Heart left ventricle (tissue), 16 donors: Measurements from ENCODE around the gene SIL1. TPM values are rescaled to one million over a fixed set of nuclear protein-coding genes. Genes with fewer than 3 reads are reported as not detected.

ENCODE experiments used
- ATAC-seq, 4 donors: fragments of 200-7000 bp; cut with Tn5 transposase; one replicate each; pipeline ENCODE4 v1.9.1; 2020 to 2022; ENCODE audit warnings: moderate library complexity in 4 of 4, mild to moderate bottlenecking in 3 of 4, moderate number of reproducible peaks in 1 of 4
- DNase-seq, 5 donors: peaks; one replicate each; pipeline ENCODE4 v3.0.0-alpha.2; 2020
- H3K27ac ChIP-seq, 12 donors: fragments of 200-600 bp; sonication (generic) in 4 of 12; one replicate each; pipeline versions ENCODE4 v1.5.0 to v1.8.0; 2016 to 2022; ENCODE audit warnings: mild to moderate bottlenecking in 2 of 12
- H3K27me3 ChIP-seq, 9 donors: fragments of 200-600 bp; sonication (generic) in 2 of 9; one replicate each; pipeline versions ENCODE4 v1.5.1 to v1.8.0; 2016 to 2022; ENCODE audit warnings: mild to moderate bottlenecking in 3 of 9
- H3K36me3 ChIP-seq, 9 donors: fragments of 200-600 bp; sonication (generic) in 2 of 9; one replicate each; pipeline versions ENCODE4 v1.5.0 to v1.8.0; 2018 to 2022; ENCODE audit warnings: mild to moderate bottlenecking in 2 of 9
- H3K4me1 ChIP-seq, 12 donors: fragments of 200-600 bp; sonication (generic) in 4 of 12; one replicate each; pipeline versions ENCODE4 v1.5.0 to v1.8.0; 2016 to 2022; ENCODE audit warnings: mild to moderate bottlenecking in 3 of 12
- H3K4me3 ChIP-seq, 12 donors: fragments of 200-600 bp; sonication (generic) in 4 of 12; one replicate each; pipeline versions ENCODE4 v1.5.0 to v1.8.0; 2017 to 2022; ENCODE audit warnings: mild to moderate bottlenecking in 9 of 12, moderate library complexity in 4 of 12
- H3K9me3 ChIP-seq, 12 donors: fragments of 200-600 bp; sonication (generic) in 4 of 12; one replicate each; pipeline versions ENCODE4 v1.5.0 to v1.8.0; 2016 to 2022; ENCODE audit warnings: mild to moderate bottlenecking in 1 of 12
- POLR2A ChIP-seq, 2 donors: fragments of 450-650 bp; IDR thresholded peaks; one replicate each; pipeline ENCODE4 v1.6.1; 2017; ENCODE audit warnings: antibody characterized with exemption in 2 of 2, mild to moderate bottlenecking in 2 of 2, moderate library complexity in 2 of 2
- WGBS, 4 donors: extraction: QIAGEN DNeasy Blood & Tissue Kit in 2 of 4; methylation state at CpG; one replicate each; pipeline versions ENCODE4 v1.1.5 to v1.1.7; 2013 to 2018; 5-methylcytosine and 5-hydroxymethylcytosine counted together
- intact Hi-C, 10 donors: fragments of 100-400 bp; cut with DNase I; formaldehyde crosslinking; loops; one replicate each; pipeline versions ENCODE4 v1.11.1 to v1.14.2; 2022
- polyA plus RNA-seq, 2 donors: library from polyadenylated mRNA; stranded (reverse); fragments of 200-250 nt; gene quantifications; one replicate each; pipeline ENCODE4 v1.2.3, GENCODE V29; 2013
- total RNA-seq, 9 donors: library from RNA; depleted of rRNA in 2 of 9; stranded (reverse); fragments of >200 nt in 2 of 9; fragmentation: NEBNext Ultra II Directional in 3 of 9; extraction: Animal tissue kit (Norgen Biotek cat#: 25700) in 3 of 9; gene quantifications; one replicate each; pipeline versions ENCODE4 v1.1.0 to v1.2.4, GENCODE V29; 2016 to 2023
- TF ChIP-seq, protein P1 (sequence below), 12 donors: fragments of 200-600 bp; sonication (generic) in 4 of 12; IDR thresholded peaks; one replicate each; pipeline versions ENCODE4 v1.5.0 to v1.8.0; 2018 to 2022; ENCODE audit warnings: antibody characterized with exemption in 12 of 12, mild to moderate bottlenecking in 5 of 12
- donor health status: ischemic (EF 13 %, LVEDD 7.1; RV severe dilation, severe dysfunction).
- donor health status: healthy with polysubstance abuse.
- donor health status: DM: no; HTN: yes; CAD: no.
- donor health status: DM: no; HTN: no; CAD: no.
- donor health status: ischemic (EF 25% LVEDD 6.9; RV normal size, moderate dysfunction).
- donor health status: ischemic (EF 25% LVEDD 5.7; RV mildly dilated, moderate dysfunction).
- donor health status: healthy.
- donor health status: DM: yes; HTN: yes; CAD: no.
- donor health status: ischemic (EF 35%, LVEDD 5.7; RV mildly dilated, moderate dysfunction).
- donor health status: nonischemic (EF 11% LVEDD 7.7; RV severe dilation, severe dysfunction).
- donor health status: DM: yes; HTN: yes; CAD: no.
- donor health status: PGD.
- donor health status: ischemic (EF 29% LVEDD 5.4; RV normal size, mild dysfunction).
- donor health status: nonischemic (EF 23%, LVEDD 6.1; RV moderate dilation, normal function).

The SIL1 gene
- total and polyA plus RNA-seq, 11 donors, result 33.8 to 341 (median 40.2) TPM

DNA sequence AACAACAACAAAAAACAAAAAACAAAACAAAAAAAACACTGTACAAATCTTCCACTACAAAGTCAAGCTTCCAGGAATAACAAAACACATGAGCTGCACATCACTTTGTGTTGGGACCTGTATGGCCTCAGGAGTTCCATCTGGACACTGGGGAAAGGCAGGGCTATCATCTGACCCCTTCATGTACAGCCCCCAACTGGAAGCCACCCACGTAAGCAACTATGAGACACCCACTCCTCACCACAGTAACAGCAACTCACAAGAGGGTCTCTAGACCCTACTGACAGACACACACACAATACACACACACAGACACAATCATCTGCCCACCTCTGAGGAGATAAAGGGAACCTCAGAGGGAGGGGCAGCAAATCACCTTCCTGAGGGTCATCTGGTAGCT, 241.4 kb downstream of the SIL1 start:
- no peak for ATAC-seq
- Histone ChIP-seq H3K27ac (no peak overlapping the region), H3K9me3 (no peaks in the 10 kb centered on the region), H3K4me3 (no peak overlapping the region), H3K27me3 (no peaks in the 10 kb centered on the region), H3K36me3 (no peaks in the 10 kb centered on the region), H3K4me1 (peaks cover 21 to 53% (median 40%) of the 10 kb centered on the region in 12 donors)
- TF ChIP-seq POLR2A (IDR thresholded peaks at IDR 0.05), result no peak
- TF ChIP-seq, protein P1, sequence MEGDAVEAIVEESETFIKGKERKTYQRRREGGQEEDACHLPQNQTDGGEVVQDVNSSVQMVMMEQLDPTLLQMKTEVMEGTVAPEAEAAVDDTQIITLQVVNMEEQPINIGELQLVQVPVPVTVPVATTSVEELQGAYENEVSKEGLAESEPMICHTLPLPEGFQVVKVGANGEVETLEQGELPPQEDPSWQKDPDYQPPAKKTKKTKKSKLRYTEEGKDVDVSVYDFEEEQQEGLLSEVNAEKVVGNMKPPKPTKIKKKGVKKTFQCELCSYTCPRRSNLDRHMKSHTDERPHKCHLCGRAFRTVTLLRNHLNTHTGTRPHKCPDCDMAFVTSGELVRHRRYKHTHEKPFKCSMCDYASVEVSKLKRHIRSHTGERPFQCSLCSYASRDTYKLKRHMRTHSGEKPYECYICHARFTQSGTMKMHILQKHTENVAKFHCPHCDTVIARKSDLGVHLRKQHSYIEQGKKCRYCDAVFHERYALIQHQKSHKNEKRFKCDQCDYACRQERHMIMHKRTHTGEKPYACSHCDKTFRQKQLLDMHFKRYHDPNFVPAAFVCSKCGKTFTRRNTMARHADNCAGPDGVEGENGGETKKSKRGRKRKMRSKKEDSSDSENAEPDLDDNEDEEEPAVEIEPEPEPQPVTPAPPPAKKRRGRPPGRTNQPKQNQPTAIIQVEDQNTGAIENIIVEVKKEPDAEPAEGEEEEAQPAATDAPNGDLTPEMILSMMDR (IDR thresholded peaks at IDR 0.05), result no peak
- intact Hi-C loops, result loop anchor here in 1 of 10 donors (10.0 kb wide), 1 partner anchor 188 kb away; no protein-coding TSS in a partner anchor
- DNase-seq, result no peak
- WGBS, 4 donors, result 92 to 97% (median 96%) methylated on average over 1 of the region's 1 CpG

DNA sequence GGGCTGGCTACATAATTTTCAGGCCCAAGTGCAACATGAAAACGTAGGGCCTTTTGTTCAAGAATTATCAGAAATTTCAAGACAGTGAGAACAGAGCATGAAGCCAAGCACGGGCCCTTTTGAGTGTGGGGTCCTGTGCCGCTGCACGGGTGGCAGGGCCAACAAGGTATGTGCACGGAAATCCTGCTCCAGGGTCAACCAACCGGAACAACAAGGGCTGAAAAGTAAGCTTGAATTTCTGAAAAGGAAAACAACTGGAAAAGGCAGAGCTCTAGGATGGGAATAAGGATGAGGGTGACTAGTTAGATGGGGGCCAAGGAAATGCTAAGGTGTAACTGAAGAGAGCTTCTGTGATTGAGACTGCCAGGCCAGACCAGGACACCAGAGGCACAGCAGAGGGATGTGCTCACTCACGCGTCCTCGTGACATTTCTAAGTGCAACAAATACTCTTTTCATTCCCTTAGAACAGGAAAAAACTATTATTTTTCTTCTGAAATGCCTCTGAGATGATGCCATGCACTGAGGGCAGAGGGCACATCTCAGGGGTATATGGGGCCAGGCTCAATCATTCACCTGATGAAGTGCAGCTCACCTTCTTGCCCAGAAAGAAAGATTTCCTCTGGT, 242.4 kb downstream of the SIL1 start:
- no peaks in the 10 kb centered on the region for H3K27me3 ChIP-seq
- intact Hi-C loops, result loop anchor here in 1 of 10 donors (10.0 kb wide), 1 partner anchor 189 kb away; no protein-coding TSS in a partner anchor
- TF ChIP-seq, protein P1 (IDR thresholded peaks at IDR 0.05), result no peak
- no peak for TF ChIP-seq POLR2A (IDR thresholded peaks at IDR 0.05)
- WGBS, 4 donors, result 77 to 87% (median 84%) methylated on average over 9 of the region's 9 CpGs
- ATAC-seq (no peak), DNase-seq (no peak)
- H3K27ac ChIP-seq, result peak overlapping the region in 9 of 12 donors; percentile 32 to 92 (median 84)
- no peaks in the 10 kb centered on the region for H3K9me3 ChIP-seq
- H3K4me1 ChIP-seq, result peaks cover 21 to 59% (median 46%) of the 10 kb centered on the region in 12 donors
- no peaks in the 10 kb centered on the region for H3K36me3 ChIP-seq
- H3K4me3 ChIP-seq, result no peak overlapping the region

DNA sequence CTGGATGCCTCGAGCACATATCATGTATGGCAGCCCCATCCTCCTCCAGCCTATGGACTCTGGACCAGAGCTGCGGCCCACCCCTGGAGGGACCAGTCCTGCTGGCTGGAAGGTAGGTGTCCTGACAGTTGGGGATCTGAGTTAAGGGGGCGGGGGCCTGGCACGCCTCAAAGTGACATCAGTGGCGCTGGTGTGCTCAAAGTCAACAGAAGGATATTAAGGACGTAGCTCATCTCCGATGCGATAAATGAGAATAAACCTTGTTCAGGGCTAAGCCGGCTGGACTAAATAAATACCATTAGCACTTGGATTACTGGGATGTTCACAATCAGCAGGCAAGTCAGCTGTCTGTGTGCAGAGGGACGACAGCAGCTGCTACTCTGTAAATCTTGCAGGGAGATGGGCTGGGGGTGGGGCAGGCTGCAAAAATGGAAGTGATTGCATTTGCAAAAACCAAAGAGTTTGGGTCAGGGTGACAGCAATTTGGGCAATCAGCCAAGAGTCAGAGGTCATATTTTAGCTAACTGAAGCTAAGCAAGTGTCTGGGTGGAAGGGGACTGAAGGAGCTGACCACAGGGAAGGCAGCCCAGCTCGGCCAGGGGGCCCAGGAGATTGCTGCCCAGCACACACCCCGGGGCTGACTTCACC, 243.0 kb downstream of the SIL1 start:
- H3K36me3 ChIP-seq, result no peaks in the 10 kb centered on the region
- peak in 1 of 4 donors; percentile 0 for ATAC-seq
- TF ChIP-seq POLR2A (IDR thresholded peaks at IDR 0.05), result no peak
- TF ChIP-seq, protein P1 (IDR thresholded peaks at IDR 0.05), result no peak
- WGBS, 4 donors, result 50 to 52% (median 50%) methylated on average over 11 to 12 of the region's 12 CpGs
- no peaks in the 10 kb centered on the region for H3K27me3 ChIP-seq
- H3K4me1 ChIP-seq, result peaks cover 21 to 62% (median 48%) of the 10 kb centered on the region in 12 donors
- intact Hi-C loops, result loop anchor here in 1 of 10 donors (10.0 kb wide), 1 partner anchor 190 kb away; no protein-coding TSS in a partner anchor
- H3K27ac ChIP-seq, result peak overlapping the region in 10 of 12 donors; percentile 57 to 92 (median 84)
- DNase-seq, result peak in 4 of 5 donors; percentile 54 to 81 (median 60)
- H3K4me3 ChIP-seq, result no peak overlapping the region
- H3K9me3 ChIP-seq, result no peaks in the 10 kb centered on the region
